NCI-H146 (cell line): ENCODE measurements around the gene WDFY2.

Experiments
- DNase-seq: peaks from one replicate; lab custom pipeline; 2025; lab: John Stamatoyannopoulos, UW

Gene WDFY2

DNA sequence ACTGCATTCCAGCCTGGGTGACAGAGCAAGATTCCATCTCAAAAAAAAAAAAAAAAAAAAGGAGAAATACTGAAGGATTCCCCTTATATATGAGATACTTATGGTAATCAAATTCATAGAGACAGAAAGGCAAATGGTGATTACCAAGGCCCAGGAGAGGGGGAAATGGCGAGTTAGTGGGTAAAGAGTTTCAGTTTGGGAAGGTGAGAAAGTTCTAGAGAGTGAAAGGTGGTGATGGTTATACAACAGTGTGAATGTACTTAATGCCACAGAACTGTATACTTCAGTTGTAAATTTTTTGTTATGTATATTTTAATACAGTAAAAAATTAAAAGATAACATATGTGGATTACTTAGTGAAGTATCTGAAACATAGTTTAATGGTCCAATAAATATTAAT, 129.5 kb downstream of the WDFY2 start:
- no peak for DNase-seq

DNA sequence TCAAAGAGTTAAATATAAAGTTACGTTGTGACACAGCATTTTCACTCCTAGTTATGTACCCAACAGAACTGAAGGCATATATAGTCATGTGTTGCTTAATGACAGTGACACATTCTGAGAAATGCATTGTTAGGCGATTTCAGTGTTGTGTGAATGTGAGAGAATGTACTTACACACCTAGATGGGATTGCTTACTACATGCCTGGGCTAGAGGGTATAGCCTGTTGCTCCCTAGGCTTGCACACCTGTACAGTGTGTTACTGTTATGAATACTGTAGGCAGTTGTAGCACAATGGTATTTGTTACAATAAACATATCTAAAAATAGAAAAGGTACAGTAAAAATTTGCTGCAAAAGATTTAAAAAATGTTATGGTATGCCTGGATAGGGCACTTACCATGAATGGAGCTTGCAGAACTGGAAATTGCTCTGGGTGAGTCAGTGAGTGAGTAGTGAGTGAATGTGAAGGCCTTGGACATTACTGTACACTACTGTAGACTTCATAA, 130.5 kb downstream of the WDFY2 start:
- no peak for DNase-seq

DNA sequence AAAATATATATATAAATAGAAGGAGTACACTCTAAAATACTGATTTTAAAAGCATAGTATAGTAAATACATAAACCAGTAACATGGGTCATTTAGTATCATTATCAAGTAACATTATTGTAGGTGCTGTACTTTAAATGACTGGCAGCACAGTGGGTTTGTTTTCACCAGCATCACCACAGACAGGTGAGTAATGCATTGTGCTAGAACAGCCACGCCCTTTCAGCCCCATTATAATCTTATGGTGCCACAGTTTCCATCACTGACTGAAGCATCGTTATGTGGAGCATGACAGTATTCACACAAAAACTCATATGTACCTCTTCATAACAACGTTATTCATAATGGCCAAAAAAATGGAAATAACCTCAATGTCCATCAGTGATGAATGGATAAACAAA, 131.4 kb downstream of the WDFY2 start:
- DNase-seq, result no peak

- no peak for DNase-seq
Observed at GRCh38 chr13:51717786-51718398, 133.6 kb downstream of the WDFY2 start.

- DNase-seq, result no peak
Observed at GRCh38 chr13:51719394-51719793, 135.1 kb downstream of the WDFY2 start.

DNA sequence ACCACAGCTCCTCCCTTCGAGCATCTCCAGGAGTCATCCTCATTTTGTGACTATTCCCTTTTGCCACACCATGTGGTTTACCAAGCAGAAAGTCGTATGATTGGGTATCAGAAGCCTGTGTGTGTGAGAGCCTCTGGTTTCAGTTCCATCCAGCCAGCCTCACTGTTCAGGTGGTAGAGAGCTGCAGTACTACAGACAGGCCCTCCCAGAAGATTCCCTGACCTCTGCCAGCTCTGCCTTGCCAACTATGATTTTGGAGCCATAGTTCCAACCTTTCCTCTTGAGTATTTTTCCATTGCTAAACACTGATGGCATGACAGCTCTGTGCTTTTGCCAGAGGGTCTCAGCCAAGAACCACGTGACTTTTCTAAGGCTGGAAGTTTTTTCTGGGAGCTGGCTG, 137.2 kb downstream of the WDFY2 start:
- DNase-seq, result no peak

DNA sequence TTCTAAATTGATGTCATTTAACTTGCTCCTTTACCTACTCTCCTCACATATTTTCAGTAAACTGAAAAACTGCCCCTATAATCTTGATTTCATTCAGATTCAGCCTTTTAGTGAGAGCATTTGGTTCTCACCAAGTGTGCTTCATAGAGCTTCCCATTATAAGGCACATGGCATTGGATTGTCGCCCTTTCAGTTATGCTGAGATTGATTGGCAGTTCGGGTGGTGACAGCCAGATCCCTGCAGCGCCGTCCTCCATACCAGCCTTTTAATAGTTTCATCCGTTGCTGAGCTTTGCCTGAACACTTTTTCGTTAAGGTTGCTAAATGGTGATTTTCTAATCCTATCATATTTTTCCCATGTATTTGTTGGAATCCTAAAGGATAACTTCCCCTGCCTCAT, 139.3 kb downstream of the WDFY2 start:
- DNase-seq, result no peak

GRCh38 chr13:51724721-51725120, 140.5 kb downstream of the WDFY2 start:
- no peak for DNase-seq

DNA sequence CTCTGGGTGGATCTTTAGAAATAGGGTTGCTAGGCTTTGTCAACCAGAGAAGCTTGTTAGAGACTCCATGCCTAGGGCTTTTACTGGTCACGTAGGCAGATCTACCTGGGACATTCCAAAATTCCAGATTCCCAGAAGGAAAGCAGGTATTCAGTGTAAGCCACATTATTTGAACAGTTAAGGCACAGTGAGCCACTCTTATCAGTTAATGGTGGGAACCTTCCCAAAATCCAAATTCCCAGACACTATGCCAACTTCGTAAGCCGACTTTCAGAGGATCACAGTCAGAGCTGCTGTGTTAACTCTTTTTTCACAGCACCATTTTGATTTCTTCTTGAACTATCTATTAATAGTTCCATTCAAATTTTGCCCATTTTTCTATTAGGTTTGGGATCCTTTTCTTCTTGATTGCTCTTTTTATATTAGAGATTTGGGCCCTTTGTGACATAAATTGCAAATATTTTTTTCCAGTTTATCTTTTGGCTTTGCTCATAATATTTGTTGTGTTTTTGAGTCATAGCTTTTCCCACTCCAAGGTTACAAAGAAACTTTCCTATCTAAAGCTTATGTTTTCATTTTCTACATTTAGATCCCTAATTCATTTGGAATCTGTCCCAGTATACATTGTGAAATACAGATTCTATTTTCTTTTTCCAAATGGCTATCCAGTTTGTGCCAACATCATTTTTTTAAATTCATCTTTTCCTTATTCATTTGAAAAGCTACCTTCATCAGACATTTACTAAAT, 142.4 kb downstream of the WDFY2 start:
- no peak for DNase-seq

- DNase-seq, result no peak
Observed at GRCh38 chr13:51727634-51728274, 143.5 kb downstream of the WDFY2 start.

DNA sequence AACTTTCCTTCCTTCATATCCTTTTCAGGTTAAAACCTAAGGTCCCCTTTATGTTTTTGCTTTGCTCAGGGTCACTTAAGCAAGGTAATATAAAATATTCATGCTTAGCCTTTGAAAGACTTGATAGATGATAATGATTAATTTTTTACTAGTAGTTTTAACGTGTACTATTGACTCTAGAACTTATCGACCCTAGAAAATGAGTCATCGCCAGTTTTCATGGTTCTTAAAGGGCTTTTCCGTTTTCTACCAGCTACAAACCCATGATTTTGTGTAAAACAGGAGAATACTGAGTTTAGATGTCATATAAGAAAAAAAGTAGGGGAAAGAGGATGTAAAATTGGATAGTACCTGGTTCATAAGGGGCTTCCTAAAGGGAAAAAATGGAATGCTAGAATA, 144.0 kb downstream of the WDFY2 start:
- no peak for DNase-seq

DNA sequence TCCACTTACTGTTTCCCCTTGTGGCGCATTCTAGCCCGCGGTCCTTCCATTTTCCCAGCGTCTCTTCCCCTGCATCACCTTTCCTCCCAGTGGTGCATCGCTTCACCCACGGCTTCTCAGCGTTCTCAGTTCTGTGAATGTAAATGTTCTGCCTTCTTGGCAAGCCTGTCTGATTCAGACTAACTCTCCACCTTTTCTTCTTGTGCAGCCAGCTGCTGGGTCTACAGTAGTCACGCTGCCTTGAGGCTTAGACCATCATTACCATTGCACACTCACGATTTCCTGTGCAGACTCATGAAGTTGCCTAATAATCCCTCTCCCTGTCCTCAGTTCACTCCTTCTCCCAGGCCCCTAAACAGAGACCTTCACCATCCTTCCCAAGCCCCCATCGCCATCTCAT, 144.7 kb downstream of the WDFY2 start:
- no peak for DNase-seq

DNA sequence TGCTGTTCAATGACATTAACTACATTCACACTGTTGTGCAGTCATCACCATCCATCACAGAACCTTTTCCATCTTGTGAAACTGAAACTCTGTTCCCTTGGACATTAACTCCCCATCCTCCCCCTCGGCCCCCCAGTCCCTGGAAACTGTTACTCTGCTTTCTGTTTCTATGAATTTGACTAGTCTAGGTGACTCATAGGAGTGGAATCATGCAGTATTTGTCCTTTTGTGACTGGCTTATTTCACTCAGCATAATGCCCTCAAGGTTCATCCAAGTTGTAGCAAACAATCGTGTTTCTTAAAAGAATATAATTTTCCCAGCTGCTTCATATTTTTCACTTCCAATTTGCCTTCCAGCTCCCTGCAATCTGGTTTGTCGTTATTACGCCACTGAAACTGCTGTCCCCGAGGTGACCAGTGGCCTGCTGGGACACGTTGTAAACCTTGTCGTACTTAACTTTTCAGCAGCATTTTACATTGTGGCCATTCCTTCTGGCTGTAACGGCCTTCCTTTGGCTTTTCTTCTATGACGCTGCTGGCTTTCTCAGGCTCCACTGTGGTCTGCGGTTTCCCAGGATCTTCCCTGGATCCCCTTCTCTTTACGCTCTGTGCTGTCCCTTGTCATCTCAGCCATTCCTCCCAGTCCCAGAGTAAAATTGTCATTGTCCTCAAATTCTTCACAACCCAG, 145.7 kb downstream of the WDFY2 start:
- no peak for DNase-seq

DNA sequence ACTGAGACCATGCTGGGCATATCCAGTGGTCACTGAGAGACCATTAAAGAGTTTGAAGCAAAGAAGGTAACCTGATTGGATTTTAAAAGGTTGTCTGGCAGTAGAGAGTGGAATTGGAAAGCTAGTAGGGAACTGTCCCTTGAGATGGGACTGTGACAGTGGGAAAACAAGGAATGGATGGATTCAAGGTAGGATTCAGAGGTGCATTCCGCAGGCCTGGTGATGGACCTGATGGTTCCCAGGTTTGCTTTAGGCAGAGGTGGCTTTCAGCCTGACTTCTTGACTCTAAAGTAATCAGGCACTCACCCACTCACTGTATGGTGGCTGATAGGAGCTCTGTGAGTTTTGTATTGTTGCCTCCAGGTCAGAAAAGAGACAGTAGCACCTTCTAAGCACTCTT, 146.7 kb downstream of the WDFY2 start:
- DNase-seq, result no peak

DNA sequence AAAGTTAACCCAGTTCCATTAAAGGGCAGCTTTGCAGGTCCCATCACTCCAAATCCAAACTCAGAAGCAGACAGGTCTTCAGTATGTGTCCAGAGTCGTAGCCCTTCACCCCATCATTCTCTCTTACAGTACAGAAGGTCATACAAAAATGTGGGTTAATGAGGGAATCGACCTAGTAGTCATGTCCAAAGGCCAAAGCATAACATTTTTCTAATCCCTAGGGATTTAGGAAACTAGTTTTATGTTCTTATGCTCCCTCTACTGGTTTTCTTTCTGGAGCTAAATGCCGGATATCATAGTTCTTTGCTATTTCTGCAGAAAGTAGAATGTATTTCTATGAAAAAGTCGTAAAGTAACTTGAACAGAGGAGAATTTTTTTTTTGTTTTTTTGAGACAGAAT, 147.5 kb downstream of the WDFY2 start:
- DNase-seq, result no peak

DNA sequence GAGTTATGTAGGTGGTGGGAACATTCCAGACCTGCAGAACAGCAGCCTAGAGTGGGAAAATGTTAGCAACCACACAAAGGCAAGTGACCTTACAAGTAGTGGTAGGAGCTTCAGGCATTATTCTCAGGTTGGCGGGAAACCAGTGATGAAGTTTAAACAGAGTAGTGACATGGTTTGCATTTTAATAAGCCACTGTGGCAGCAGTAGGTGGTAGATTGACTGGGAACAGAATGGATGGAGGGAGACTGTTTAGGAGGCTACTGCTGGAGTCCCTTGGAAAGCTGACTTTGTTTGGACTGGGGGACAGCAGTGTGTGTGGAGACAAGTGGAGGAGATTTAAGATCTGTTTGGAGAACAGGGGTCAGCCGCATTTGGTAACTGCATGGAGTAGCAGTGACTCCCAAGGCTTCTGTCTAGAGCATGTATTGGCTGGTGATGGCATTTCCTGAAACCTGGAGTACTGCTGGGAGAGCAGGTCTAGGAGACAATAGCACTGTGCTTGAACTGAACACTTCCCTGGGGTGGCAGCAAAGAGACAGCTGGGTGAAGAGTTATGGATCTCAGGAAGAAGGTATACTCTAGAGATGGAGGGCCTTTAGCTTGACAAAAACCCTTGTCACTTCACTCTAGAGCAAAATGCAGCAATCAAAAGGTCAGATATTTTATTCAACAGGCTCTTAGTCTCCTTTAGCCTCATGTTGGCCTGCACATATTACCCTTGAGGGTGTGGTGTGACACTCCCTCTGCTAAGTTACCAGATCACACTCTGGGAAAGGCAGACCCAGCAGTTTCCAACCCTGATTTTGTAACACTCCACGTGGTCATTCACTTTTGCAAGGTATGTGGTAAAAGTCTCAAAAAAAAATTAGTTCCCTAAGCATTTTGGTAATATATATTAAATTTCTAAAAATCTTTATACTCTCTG, 149.4 kb downstream of the WDFY2 start:
- peak; percentile 39 for DNase-seq

DNA sequence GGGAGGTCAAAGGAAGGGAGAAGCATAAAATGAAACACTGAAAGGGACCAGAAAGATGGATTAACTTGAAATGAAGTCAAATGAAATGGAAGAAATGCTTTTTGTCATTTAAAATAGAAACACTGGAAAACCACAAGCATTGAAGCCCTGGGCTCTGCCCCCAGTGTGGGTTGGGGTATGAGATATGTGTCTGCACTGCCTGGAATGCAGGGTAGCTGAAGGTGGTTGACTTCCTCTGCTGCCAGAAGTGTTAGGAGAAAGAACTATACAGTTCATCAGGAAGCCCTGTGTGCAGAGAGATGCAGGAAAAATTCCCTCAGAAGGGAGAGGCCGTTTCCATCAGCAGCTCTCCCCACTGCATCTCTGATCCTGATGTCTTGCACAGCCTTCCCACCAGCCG, 150.5 kb downstream of the WDFY2 start:
- no peak for DNase-seq

DNA sequence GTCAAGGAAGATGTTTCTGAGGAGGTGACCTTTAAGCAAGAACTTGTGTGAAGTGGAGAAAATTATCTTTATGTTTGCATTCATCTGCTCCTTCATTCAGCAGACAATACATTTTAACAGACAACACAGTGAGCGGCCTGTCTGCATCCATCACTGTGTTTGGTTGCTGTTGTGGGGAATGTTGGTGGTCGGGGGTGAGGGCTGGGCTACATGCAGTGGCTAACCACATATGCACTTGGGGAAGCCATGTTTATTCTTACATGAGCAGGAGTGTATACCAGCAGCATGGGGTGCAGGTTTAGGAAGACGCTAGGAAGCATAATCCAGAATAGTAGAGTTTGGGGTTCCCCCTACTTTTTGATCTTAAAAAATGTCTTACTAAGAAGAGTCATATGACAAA, 153.3 kb downstream of the WDFY2 start:
- no peak for DNase-seq

DNA sequence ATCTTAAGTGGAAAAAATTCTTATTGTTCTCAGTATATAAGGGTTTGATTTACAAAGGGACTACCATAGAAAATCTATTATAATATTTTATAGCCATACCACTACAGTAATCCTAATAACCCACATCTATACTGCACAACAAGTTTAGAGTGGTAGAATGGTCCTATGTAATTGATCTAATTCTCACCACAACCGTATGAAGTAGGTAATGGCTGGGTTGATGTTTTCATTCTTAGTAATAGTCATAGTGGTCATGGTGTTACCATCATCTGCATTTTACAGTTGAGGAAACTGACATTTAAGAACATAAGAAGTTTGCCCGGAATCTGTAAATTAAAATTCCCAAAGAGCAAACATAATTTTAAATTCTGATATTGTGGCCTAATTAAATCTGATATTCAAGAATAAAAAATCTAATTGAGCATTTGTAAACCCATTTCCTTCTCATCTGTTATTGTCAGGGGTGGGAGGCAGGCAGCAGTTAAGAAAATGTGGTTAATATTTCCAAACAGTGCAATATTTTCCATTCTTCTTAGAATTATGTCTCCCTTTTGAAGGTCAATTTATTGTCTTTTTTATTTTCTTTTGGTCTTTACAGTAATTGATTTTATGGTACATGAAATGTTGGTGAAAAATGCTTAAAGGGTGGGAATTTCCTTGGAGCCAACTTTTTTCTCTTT, 154.1 kb downstream of the WDFY2 start:
- no peak for DNase-seq

DNA sequence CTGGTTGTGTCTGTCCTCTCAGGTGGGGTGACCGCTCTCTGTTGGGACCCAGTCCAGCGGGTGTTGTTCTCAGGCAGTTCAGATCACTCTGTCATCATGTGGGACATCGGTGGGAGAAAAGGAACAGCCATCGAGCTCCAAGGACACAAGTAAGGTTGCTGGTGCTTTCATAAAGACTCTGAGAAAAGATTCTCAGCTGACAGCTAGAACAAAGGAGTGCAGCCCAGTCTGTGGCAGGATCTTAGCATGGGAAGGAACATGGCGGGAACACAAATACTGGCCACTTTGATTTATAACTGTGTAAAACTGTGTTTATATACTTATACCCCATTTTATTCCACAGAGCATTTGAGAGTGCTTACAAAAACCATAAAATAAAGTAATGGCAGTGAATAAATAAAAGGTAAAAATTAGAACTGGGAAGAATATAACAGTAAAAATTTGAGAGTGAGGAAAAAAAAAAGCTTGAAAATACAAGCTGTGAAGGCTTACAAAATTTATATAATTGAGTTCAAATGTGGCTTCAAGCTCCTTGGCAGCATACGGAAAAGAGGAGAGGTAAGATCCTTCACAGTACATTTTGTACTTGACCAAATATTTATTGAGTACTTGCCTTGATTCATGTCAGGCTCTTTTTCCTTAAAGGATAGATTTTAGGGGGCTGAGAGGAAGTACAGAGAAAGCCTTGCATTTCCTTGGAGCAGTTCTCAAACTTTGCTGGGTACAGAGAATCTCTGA, 154.9 kb downstream of the WDFY2 start:
- no peak for DNase-seq
